ENCODE data around the gene SLC4A2.

SLC4A2 gene

GRCh38 chr7:151076863-151077704 is 17.7 kb downstream of the SLC4A2 start:
- TF ChIP-seq JUND (IDR thresholded peaks at IDR 0.05; ENCODE audit: low read depth) = no peak
- in situ Hi-C loops (cut with HindIII; ENCODE audit: low pct_unique_long_range_greater_than_20kb, low sequenced_read_pairs) = no loop called here
- DNase-seq (ENCODE audit: low read depth in 1 of 2, low spot score in 1 of 2) = no peak

- DNase-seq (ENCODE audit: low read depth in 1 of 2, low spot score in 1 of 2) = no peak
- TF ChIP-seq JUND (IDR thresholded peaks at IDR 0.05; ENCODE audit: low read depth) = no peak
- in situ Hi-C loops (cut with HindIII; ENCODE audit: low pct_unique_long_range_greater_than_20kb, low sequenced_read_pairs) = no loop called here
Observed at GRCh38 chr7:151077705-151078232, 18.4 kb downstream of the SLC4A2 start.

GRCh38 chr7:151078233-151079040 is 19.0 kb downstream of the SLC4A2 start:
- in situ Hi-C loops (cut with HindIII; ENCODE audit: low pct_unique_long_range_greater_than_20kb, low sequenced_read_pairs) = no loop called here
- TF ChIP-seq JUND (IDR thresholded peaks at IDR 0.05; ENCODE audit: low read depth) = no peak
- DNase-seq (ENCODE audit: low read depth in 1 of 2, low spot score in 1 of 2) = no peak

GRCh38 chr7:151079199-151079910 is 20.0 kb downstream of the SLC4A2 start:
- TF ChIP-seq JUND (IDR thresholded peaks at IDR 0.05; ENCODE audit: low read depth) = no peak

GRCh38 chr7:151080067-151080521 is 20.7 kb downstream of the SLC4A2 start:
- no peak for TF ChIP-seq JUND (IDR thresholded peaks at IDR 0.05; ENCODE audit: low read depth)
- no peak for DNase-seq (ENCODE audit: low read depth in 1 of 2, low spot score in 1 of 2)
- in situ Hi-C loops (cut with HindIII; ENCODE audit: low pct_unique_long_range_greater_than_20kb, low sequenced_read_pairs) = no loop called here

More at GRCh38 chr7:151079199-151079910, 20.0 kb downstream of the SLC4A2 start:
- DNase-seq (ENCODE audit: low read depth in 1 of 2, low spot score in 1 of 2) = no peak
- in situ Hi-C loops (cut with HindIII; ENCODE audit: low pct_unique_long_range_greater_than_20kb, low sequenced_read_pairs) = no loop called here

GRCh38 chr7:151080522-151081169 is 21.3 kb downstream of the SLC4A2 start, which contains the start of gene FASTK:
Gene FASTK (minus strand): TSS chr7:151080809. CDS start chr7:151080766, 43 bp downstream.
- DNase-seq (ENCODE audit: low read depth in 1 of 2, low spot score in 1 of 2) = peak; percentile 89 to 90
- no peak for TF ChIP-seq JUND (IDR thresholded peaks at IDR 0.05; ENCODE audit: low read depth)
- in situ Hi-C loops (cut with HindIII; ENCODE audit: low pct_unique_long_range_greater_than_20kb, low sequenced_read_pairs) = no loop called here

- in situ Hi-C loops (cut with HindIII; ENCODE audit: low pct_unique_long_range_greater_than_20kb, low sequenced_read_pairs) = no loop called here
- DNase-seq (ENCODE audit: low read depth in 1 of 2, low spot score in 1 of 2) = no peak
- TF ChIP-seq JUND (IDR thresholded peaks at IDR 0.05; ENCODE audit: low read depth) = no peak
Observed at GRCh38 chr7:151081170-151082101, 22.0 kb downstream of the SLC4A2 start.

GRCh38 chr7:151082141-151083070 is 23.0 kb downstream of the SLC4A2 start:
- no peak for TF ChIP-seq JUND (IDR thresholded peaks at IDR 0.05; ENCODE audit: low read depth)
- DNase-seq (ENCODE audit: low read depth in 1 of 2, low spot score in 1 of 2) = no peak
- in situ Hi-C loops (cut with HindIII; ENCODE audit: low pct_unique_long_range_greater_than_20kb, low sequenced_read_pairs) = no loop called here

GRCh38 chr7:151083071-151083823 is 23.9 kb downstream of the SLC4A2 start, which contains the start of gene TMUB1:
Gene TMUB1 (minus strand): TSS chr7:151083493. CDS start chr7:151082563, 930 bp downstream.
- TF ChIP-seq JUND (IDR thresholded peaks at IDR 0.05; ENCODE audit: low read depth) = no peak
- peak in 1 of 2 experiments; percentile 69 for DNase-seq (ENCODE audit: low read depth in 1 of 2, low spot score in 1 of 2)
- in situ Hi-C loops (cut with HindIII; ENCODE audit: low pct_unique_long_range_greater_than_20kb, low sequenced_read_pairs) = no loop called here

Measured in T47D (cell line).